ENCODE measurements around the gene TMEM82. TPM values are rescaled to one million over a fixed set of nuclear protein-coding genes. Genes with fewer than 3 reads are reported as not detected.
A peak's percentile ranks its signal among the peaks of the same experiment; 100 is the strongest.

The TMEM82 gene
- total RNA-seq, 1 donor from 2014 or later = not detected

- H3K27ac Mint-ChIP-seq (ENCODE audit: unreplicated experiment) = peak overlapping the region; percentile 80
- TF ChIP-seq CTCF (conservative IDR thresholded peaks at IDR 0.05) = no peak
- H3K4me1 Mint-ChIP-seq = peaks cover 6% of the 10 kb centered on the region
- no peak for DNase-seq (ENCODE audit: low read depth, low spot score)
- no peaks in the 10 kb centered on the region for H3K36me3 Mint-ChIP-seq (ENCODE audit: low read depth)
- H3K9me3 Mint-ChIP-seq = no peaks in the 10 kb centered on the region
- no peak overlapping the region for H3K4me3 Mint-ChIP-seq
- no peaks in the 10 kb centered on the region for H3K27me3 Mint-ChIP-seq (ENCODE audit: low read depth)
Measured at GRCh38 chr1:15706751-15707150, 35.5 kb upstream of the TMEM82 start.

- TF ChIP-seq CTCF (conservative IDR thresholded peaks at IDR 0.05) = no peak
- H3K9me3 Mint-ChIP-seq = no peaks in the 10 kb centered on the region
- no peaks in the 10 kb centered on the region for H3K27me3 Mint-ChIP-seq (ENCODE audit: low read depth)
- peaks cover 6% of the 10 kb centered on the region for H3K4me1 Mint-ChIP-seq
- H3K27ac Mint-ChIP-seq (ENCODE audit: unreplicated experiment) = no peak overlapping the region
- DNase-seq (ENCODE audit: low read depth, low spot score) = no peak
- H3K4me3 Mint-ChIP-seq = no peak overlapping the region
- H3K36me3 Mint-ChIP-seq (ENCODE audit: low read depth) = no peaks in the 10 kb centered on the region
Measured at GRCh38 chr1:15707239-15707925, 34.9 kb upstream of the TMEM82 start.

GRCh38 chr1:15708486-15709137 is 33.7 kb upstream of the TMEM82 start:
- Mint-ChIP-seq H3K36me3 (ENCODE audit: low read depth) (no peaks in the 10 kb centered on the region), H3K27me3 (ENCODE audit: low read depth) (no peaks in the 10 kb centered on the region), H3K4me1 (no peaks in the 10 kb centered on the region), H3K9me3 (no peaks in the 10 kb centered on the region), H3K27ac (ENCODE audit: unreplicated experiment) (no peak overlapping the region), H3K4me3 (no peak overlapping the region)
- DNase-seq (ENCODE audit: low read depth, low spot score) = no peak
- no peak for TF ChIP-seq CTCF (conservative IDR thresholded peaks at IDR 0.05)

DNA sequence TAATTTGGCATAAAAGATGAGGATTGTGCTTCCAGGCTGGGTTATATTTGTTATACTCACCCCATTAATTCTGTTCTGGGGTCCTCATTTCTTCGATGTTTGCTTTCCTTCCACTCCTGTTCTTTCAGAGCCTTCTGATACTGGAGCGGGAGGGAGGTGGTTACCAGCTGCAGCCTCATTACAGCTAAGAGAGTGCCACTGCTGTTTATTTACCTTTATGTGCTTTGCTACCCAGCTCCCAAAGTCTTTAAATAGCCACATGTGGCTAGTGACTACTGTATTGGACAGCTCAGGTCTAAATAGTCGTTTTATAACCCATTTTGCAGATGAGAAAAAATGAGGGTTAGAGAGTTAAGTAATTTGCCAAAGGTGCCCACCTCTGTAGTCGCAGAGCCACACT is 33.1 kb upstream of the TMEM82 start:
- H3K27me3 Mint-ChIP-seq (ENCODE audit: low read depth) = no peaks in the 10 kb centered on the region
- no peaks in the 10 kb centered on the region for H3K36me3 Mint-ChIP-seq (ENCODE audit: low read depth)
- DNase-seq (ENCODE audit: low read depth, low spot score) = no peak
- H3K4me1 Mint-ChIP-seq = no peaks in the 10 kb centered on the region
- H3K4me3 Mint-ChIP-seq = no peak overlapping the region
- H3K9me3 Mint-ChIP-seq = no peaks in the 10 kb centered on the region
- no peak for TF ChIP-seq CTCF (conservative IDR thresholded peaks at IDR 0.05)
- no peak overlapping the region for H3K27ac Mint-ChIP-seq (ENCODE audit: unreplicated experiment)

DNA sequence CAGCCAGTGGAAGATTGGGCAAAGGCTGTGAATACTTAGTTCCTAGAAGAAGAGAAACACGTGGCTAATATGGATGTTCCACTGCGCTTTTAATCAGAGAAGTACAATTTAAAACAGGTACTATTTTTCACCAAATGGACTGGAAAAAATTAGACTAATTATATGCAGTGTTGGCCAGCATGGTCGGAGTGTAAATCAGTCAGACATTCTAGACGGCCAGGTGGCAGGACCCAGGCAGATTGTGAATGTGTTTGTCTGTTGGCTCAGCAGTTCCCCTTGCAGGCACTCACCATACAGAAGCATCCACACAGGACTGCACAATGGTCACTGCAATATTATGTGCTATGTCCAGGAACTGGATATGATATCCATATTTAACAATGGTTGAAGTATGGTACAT is 30.1 kb upstream of the TMEM82 start:
- H3K36me3 Mint-ChIP-seq (ENCODE audit: low read depth) = peaks cover 3% of the 10 kb centered on the region
- no peak for DNase-seq (ENCODE audit: low read depth, low spot score)
- H3K4me3 Mint-ChIP-seq = no peak overlapping the region
- no peak overlapping the region for H3K27ac Mint-ChIP-seq (ENCODE audit: unreplicated experiment)
- no peaks in the 10 kb centered on the region for H3K4me1 Mint-ChIP-seq
- TF ChIP-seq CTCF (conservative IDR thresholded peaks at IDR 0.05) = no peak
- no peaks in the 10 kb centered on the region for H3K27me3 Mint-ChIP-seq (ENCODE audit: low read depth)
- no peaks in the 10 kb centered on the region for H3K9me3 Mint-ChIP-seq

All from neural crest cell (in vitro differentiated cells).